A673 (cell line): Measurements from ENCODE around the gene PIGP.

Source experiments
- EZH2 ChIP-seq: fragments of 200-600 bp; sonication (generic); IDR thresholded peaks from 2 replicates; pipeline ENCODE4 v1.6.1; 2017; ENCODE audit warnings: borderline replicate concordance, low read depth, mild to moderate bottlenecking, mixed read lengths, antibody characterized with exemption, low read length; ENCODE audit not compliant: poor library complexity, severe bottlenecking
- TF ChIP-seq, protein P1 (sequence below): fragments of 300-800, 200-600 bp; sonication (generic); conservative IDR thresholded peaks from 2 replicates; pipeline ENCODE4 v1.5.1; 2017; ENCODE audit warnings: low read depth, mild to moderate bottlenecking, antibody characterized with exemption, low read length, moderate library complexity, mixed read lengths

GRCh38 chr21:37072274-37072987, 440 bp downstream of the PIGP start:
- TF ChIP-seq, protein P1, sequence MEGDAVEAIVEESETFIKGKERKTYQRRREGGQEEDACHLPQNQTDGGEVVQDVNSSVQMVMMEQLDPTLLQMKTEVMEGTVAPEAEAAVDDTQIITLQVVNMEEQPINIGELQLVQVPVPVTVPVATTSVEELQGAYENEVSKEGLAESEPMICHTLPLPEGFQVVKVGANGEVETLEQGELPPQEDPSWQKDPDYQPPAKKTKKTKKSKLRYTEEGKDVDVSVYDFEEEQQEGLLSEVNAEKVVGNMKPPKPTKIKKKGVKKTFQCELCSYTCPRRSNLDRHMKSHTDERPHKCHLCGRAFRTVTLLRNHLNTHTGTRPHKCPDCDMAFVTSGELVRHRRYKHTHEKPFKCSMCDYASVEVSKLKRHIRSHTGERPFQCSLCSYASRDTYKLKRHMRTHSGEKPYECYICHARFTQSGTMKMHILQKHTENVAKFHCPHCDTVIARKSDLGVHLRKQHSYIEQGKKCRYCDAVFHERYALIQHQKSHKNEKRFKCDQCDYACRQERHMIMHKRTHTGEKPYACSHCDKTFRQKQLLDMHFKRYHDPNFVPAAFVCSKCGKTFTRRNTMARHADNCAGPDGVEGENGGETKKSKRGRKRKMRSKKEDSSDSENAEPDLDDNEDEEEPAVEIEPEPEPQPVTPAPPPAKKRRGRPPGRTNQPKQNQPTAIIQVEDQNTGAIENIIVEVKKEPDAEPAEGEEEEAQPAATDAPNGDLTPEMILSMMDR: no peak
- TF ChIP-seq EZH2: no peak
